Neural crest cell (in vitro differentiated cells): Measurements from ENCODE around the gene TOX3. TPM values are rescaled to one million over a fixed set of nuclear protein-coding genes. Genes with fewer than 3 reads are reported as not detected.

Source experiments
- DNase-seq: peaks from one replicate; pipeline ENCODE4 v3.0.0; 2021; ENCODE audit warnings: low read depth, mixed read lengths, low spot score
- H3K27ac Mint-ChIP-seq: one replicate; pipeline ENCODE4 v1.8.0; 2021; ENCODE audit warnings: mild to moderate bottlenecking, mixed read lengths; ENCODE audit not compliant: unreplicated experiment
- H3K27me3 Mint-ChIP-seq: 2 replicates; pipeline ENCODE4 v1.8.0; 2021; ENCODE audit warnings: low read depth, mild to moderate bottlenecking, mixed read lengths
- H3K36me3 Mint-ChIP-seq: 2 replicates; pipeline ENCODE4 v1.8.0; 2021; ENCODE audit warnings: low read depth, mild to moderate bottlenecking, mixed read lengths
- H3K4me1 Mint-ChIP-seq: 2 replicates; pipeline ENCODE4 v1.8.0; 2021; ENCODE audit warnings: mixed read lengths
- H3K4me3 Mint-ChIP-seq: one replicate; pipeline ENCODE4 v1.8.0; 2021; ENCODE audit warnings: mild to moderate bottlenecking, mixed read lengths
- H3K9me3 Mint-ChIP-seq: 2 replicates; pipeline ENCODE4 v1.8.0; 2021; ENCODE audit warnings: mixed read lengths
- CTCF ChIP-seq: fragments of 200-600 bp; sonication (generic); conservative IDR thresholded peaks from 2 replicates; pipeline ENCODE4 v1.5.0; 2021; ENCODE audit warnings: antibody characterized with exemption, mild to moderate bottlenecking
- total RNA-seq: library from RNA; stranded (reverse); gene quantifications from 2 replicates; pipeline ENCODE4 v1.2.1, GENCODE V29; 2021

Gene TOX3
- total RNA-seq, 1 donor from 2014 or later: 37.5 TPM

GRCh38 chr16:52561910-52562741, 15.2 kb upstream of the TOX3 start:
- Mint-ChIP-seq H3K9me3 (peaks cover 4% of the 10 kb centered on the region), H3K27ac (no peak overlapping the region), H3K4me3 (no peak overlapping the region), H3K27me3 (no peaks in the 10 kb centered on the region), H3K36me3 (no peaks in the 10 kb centered on the region), H3K4me1 (no peaks in the 10 kb centered on the region)
- no peak for DNase-seq
- TF ChIP-seq CTCF: no peak

GRCh38 chr16:52558448-52558847, 11.5 kb upstream of the TOX3 start:
- no peak for DNase-seq
- peaks cover 17% of the 10 kb centered on the region for H3K4me1 Mint-ChIP-seq
- peaks cover 4% of the 10 kb centered on the region for H3K9me3 Mint-ChIP-seq
- H3K27me3 Mint-ChIP-seq: no peaks in the 10 kb centered on the region
- H3K36me3 Mint-ChIP-seq: no peaks in the 10 kb centered on the region
- H3K4me3 Mint-ChIP-seq: no peak overlapping the region
- no peak overlapping the region for H3K27ac Mint-ChIP-seq
- no peak for TF ChIP-seq CTCF

- H3K27me3 Mint-ChIP-seq: no peaks in the 10 kb centered on the region
- H3K9me3 Mint-ChIP-seq: peaks cover 4% of the 10 kb centered on the region
- H3K4me3 Mint-ChIP-seq: no peak overlapping the region
- no peak for TF ChIP-seq CTCF
- peaks cover 29% of the 10 kb centered on the region for H3K4me1 Mint-ChIP-seq
- no peaks in the 10 kb centered on the region for H3K36me3 Mint-ChIP-seq
- no peak for DNase-seq
- no peak overlapping the region for H3K27ac Mint-ChIP-seq
Observed at GRCh38 chr16:52557236-52557635, 10.3 kb upstream of the TOX3 start.

GRCh38 chr16:52556083-52556482, 9.1 kb upstream of the TOX3 start:
- peaks cover 39% of the 10 kb centered on the region for H3K4me1 Mint-ChIP-seq
- no peak for TF ChIP-seq CTCF
- H3K36me3 Mint-ChIP-seq: no peaks in the 10 kb centered on the region
- H3K9me3 Mint-ChIP-seq: peaks cover 4% of the 10 kb centered on the region
- no peak overlapping the region for H3K4me3 Mint-ChIP-seq
- no peak for DNase-seq
- no peak overlapping the region for H3K27ac Mint-ChIP-seq
- H3K27me3 Mint-ChIP-seq: no peaks in the 10 kb centered on the region

GRCh38 chr16:52555572-52555971, 8.6 kb upstream of the TOX3 start:
- Mint-ChIP-seq H3K9me3 (peaks cover 4% of the 10 kb centered on the region), H3K36me3 (no peaks in the 10 kb centered on the region), H3K4me3 (no peak overlapping the region), H3K27ac (no peak overlapping the region), H3K27me3 (no peaks in the 10 kb centered on the region), H3K4me1 (peaks cover 43% of the 10 kb centered on the region)
- no peak for TF ChIP-seq CTCF
- DNase-seq: no peak
